Esophagus muscularis mucosa (tissue), 4 donors: ENCODE results near the gene MYZAP. TPM values are rescaled to one million over a fixed set of nuclear protein-coding genes. Genes with fewer than 3 reads are reported as not detected.

Experiments used
- DNase-seq: peaks from one replicate; pipeline ENCODE4 v3.0.0-alpha.2; 2017; ENCODE audit errors: extremely low spot score
- H3K27ac ChIP-seq, 4 donors: fragments of 200-600 bp; sonication (generic); replicated peaks in 1 of 4; 1 replicate in 3 of 4; 2 replicates in 1 of 4; pipeline ENCODE4 v1.5.1; 2016 to 2019; ENCODE audit warnings: mild to moderate bottlenecking in 1 of 4
- H3K27me3 ChIP-seq, 4 donors: fragments of 200-600 bp; sonication (generic); one replicate each; pipeline versions ENCODE4 v1.5.1 to v1.6.0; 2016 to 2019
- H3K36me3 ChIP-seq, 4 donors: fragments of 200-600 bp; sonication (generic); one replicate each; pipeline ENCODE4 v1.5.1; 2016 to 2019
- H3K4me1 ChIP-seq, 4 donors: fragments of 200-600 bp; sonication (generic); one replicate each; pipeline ENCODE4 v1.5.1; 2016 to 2019
- H3K4me3 ChIP-seq, 4 donors: fragments of 200-600 bp; sonication (generic); 1 replicate in 2 of 4; 2 replicates in 2 of 4; pipeline ENCODE4 v1.5.1; 2016 to 2019; ENCODE audit warnings: mild to moderate bottlenecking in 4 of 4, moderate library complexity in 1 of 4
- H3K9me3 ChIP-seq, 4 donors: fragments of 200-600 bp; sonication (generic); 1 replicate in 3 of 4; 2 replicates in 1 of 4; pipeline ENCODE4 v1.5.1; 2016 to 2019
- CTCF ChIP-seq, 3 experiments: fragments of 200-600 bp in 2 of 3; fragments of 450-650 bp in 1 of 3; sonication (generic) in 2 of 3; IDR thresholded peaks; one replicate each; pipeline ENCODE4 v1.5.1; 2017 to 2019; ENCODE audit warnings: antibody characterized with exemption in 3 of 3, mild to moderate bottlenecking in 2 of 3, moderate library complexity in 1 of 3
- EP300 ChIP-seq: sonication (generic); formaldehyde crosslinking; IDR thresholded peaks from one replicate; pipeline ENCODE4 v1.6.1; 2017; ENCODE audit warnings: antibody characterized with exemption
- POLR2A ChIP-seq: fragments of 450-650 bp; IDR thresholded peaks from one replicate; pipeline ENCODE4 v1.6.1; 2017; ENCODE audit warnings: antibody characterized with exemption, moderate library complexity, mild to moderate bottlenecking, low read depth
- POLR2AphosphoS5 ChIP-seq, 2 donors: sonication (generic); formaldehyde crosslinking; IDR thresholded peaks; one replicate each; pipeline ENCODE4 v1.6.1; 2017; ENCODE audit warnings: antibody characterized with exemption in 2 of 2
- WGBS: methylation state at CpG from one replicate; pipeline ENCODE4 v1.1.5; 2018; 5-methylcytosine and 5-hydroxymethylcytosine counted together
- intact Hi-C: fragments of 100-400 bp; cut with DNase I; formaldehyde crosslinking; loops from one replicate; pipeline ENCODE4 v1.15.1; 2023
- total RNA-seq, 4 donors: library from RNA; depleted of rRNA; stranded (reverse); fragments of >200 nt; gene quantifications; one replicate each; pipeline versions ENCODE4 v1.1.0 to v1.2.1, GENCODE V29; 2016

Gene MYZAP
- total RNA-seq, 4 donors from 2014 or later: 192 to 274 (median 234) TPM

GRCh38 chr15:57551715-57552677 lies 39.7 kb upstream of the MYZAP start:
- H3K9me3 ChIP-seq: no peaks in the 10 kb centered on the region
- peaks cover 44 to 64% (median 49%) of the 10 kb centered on the region in 4 donors for H3K4me1 ChIP-seq
- TF ChIP-seq POLR2A (no peak), POLR2AphosphoS5 (IDR thresholded peaks at IDR 0.05) (peak; percentile 41 to 46), EP300 (no peak), CTCF (IDR thresholded peaks at IDR 0.05) (no peak)
- DNase-seq: no peak
- H3K4me3 ChIP-seq: no peak overlapping the region
- WGBS: 62% methylated on average over 16 of the region's 16 CpGs
- intact Hi-C loops: no loop called here
- peak overlapping the region; percentile 49 to 74 (median 69) for H3K27ac ChIP-seq
- H3K36me3 ChIP-seq: peaks cover 0 to 6% (median 4%) of the 10 kb centered on the region in 4 donors
- no peaks in the 10 kb centered on the region for H3K27me3 ChIP-seq

- TF ChIP-seq POLR2AphosphoS5 (IDR thresholded peaks at IDR 0.05) (no peak), EP300 (no peak), POLR2A (no peak), CTCF (IDR thresholded peaks at IDR 0.05) (no peak)
- Histone ChIP-seq H3K4me1 (peaks cover 44 to 64% (median 49%) of the 10 kb centered on the region in 4 donors), H3K36me3 (no peaks in the 10 kb centered on the region), H3K27ac (peak overlapping the region; percentile 49 to 74 (median 69)), H3K27me3 (no peaks in the 10 kb centered on the region), H3K9me3 (no peaks in the 10 kb centered on the region), H3K4me3 (no peak overlapping the region)
- no peak for DNase-seq
- WGBS: 91% methylated on average over 8 of the region's 8 CpGs
- intact Hi-C loops: no loop called here
Observed at GRCh38 chr15:57552678-57553334, 38.9 kb upstream of the MYZAP start.

- Histone ChIP-seq H3K4me1 (peaks cover 44 to 64% (median 49%) of the 10 kb centered on the region in 4 donors), H3K27ac (peak overlapping the region in 2 of 4 donors; percentile 10 to 74), H3K27me3 (no peaks in the 10 kb centered on the region), H3K9me3 (no peaks in the 10 kb centered on the region), H3K4me3 (no peak overlapping the region), H3K36me3 (no peaks in the 10 kb centered on the region)
- intact Hi-C loops: no loop called here
- TF ChIP-seq EP300 (no peak), CTCF (IDR thresholded peaks at IDR 0.05) (no peak), POLR2AphosphoS5 (IDR thresholded peaks at IDR 0.05) (no peak), POLR2A (no peak)
- DNase-seq: no peak
- WGBS: 100% methylated on average over 2 of the region's 5 CpGs
Observed at GRCh38 chr15:57553526-57553925, 38.2 kb upstream of the MYZAP start.

- H3K36me3 ChIP-seq: no peaks in the 10 kb centered on the region
- no peaks in the 10 kb centered on the region for H3K9me3 ChIP-seq
- DNase-seq: no peak
- no peaks in the 10 kb centered on the region for H3K27me3 ChIP-seq
- intact Hi-C loops: no loop called here
- peaks cover 44 to 60% (median 49%) of the 10 kb centered on the region in 4 donors for H3K4me1 ChIP-seq
- peak overlapping the region; percentile 10 to 73 (median 50) for H3K27ac ChIP-seq
- no peak for TF ChIP-seq POLR2AphosphoS5 (IDR thresholded peaks at IDR 0.05)
- TF ChIP-seq CTCF (IDR thresholded peaks at IDR 0.05): no peak
- TF ChIP-seq EP300: no peak
- TF ChIP-seq POLR2A: no peak
- H3K4me3 ChIP-seq: no peak overlapping the region
- WGBS: 76% methylated on average over 5 of the region's 10 CpGs
Observed at GRCh38 chr15:57554063-57554811, 37.5 kb upstream of the MYZAP start.
